HPDE6-E6E7 (cell line): ENCODE results near the gene ABCA4.

Experiments
- DNase-seq: peaks from one replicate; pipeline ENCODE4 v3.0.0; 2011; ENCODE audit warnings: missing footprints; ENCODE audit errors: extremely low spot score

Gene ABCA4

DNA sequence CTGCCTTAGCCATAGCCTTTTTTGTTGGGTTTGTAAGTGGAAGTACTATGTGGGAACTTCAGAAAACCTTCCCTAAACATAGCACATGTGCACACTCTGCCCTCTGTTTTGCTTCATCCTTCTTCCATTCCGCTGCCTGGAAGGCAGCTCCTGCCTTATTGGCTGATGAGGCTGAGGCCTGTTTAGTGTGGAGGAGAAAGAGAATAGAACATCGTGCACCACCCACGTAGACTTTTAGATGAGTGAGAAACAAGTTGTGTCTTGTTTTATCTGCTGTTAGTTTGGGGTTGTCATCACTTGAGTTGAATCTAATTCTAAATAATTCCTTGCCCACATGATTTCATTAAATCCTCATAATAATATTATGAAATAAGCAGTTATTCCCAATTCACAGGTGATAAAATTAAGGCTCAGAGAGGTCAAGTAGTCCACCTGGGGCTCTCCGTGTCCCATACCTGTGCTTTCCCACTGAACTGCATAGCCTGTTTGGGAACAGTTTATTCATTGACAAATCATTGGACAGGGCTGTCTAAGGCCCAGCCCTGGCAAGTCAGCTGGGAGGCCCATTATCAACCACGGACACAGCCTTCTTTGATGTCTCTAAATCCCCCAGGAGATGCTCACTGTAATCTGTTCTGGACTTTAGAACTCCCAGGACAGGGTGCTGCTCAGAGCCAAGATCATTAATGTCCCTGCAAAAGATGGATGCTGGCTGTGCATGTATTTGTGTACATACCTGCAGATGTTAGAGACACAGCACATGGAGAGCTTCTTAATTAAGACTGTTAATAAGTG is 93.0 kb downstream of the ABCA4 start:
- no peak for DNase-seq

- DNase-seq = no peak
Observed at GRCh38 chr1:94026619-94027380, 94.1 kb downstream of the ABCA4 start.

GRCh38 chr1:94025383-94026340 is 95.3 kb downstream of the ABCA4 start:
- peak; percentile 41 for DNase-seq

DNA sequence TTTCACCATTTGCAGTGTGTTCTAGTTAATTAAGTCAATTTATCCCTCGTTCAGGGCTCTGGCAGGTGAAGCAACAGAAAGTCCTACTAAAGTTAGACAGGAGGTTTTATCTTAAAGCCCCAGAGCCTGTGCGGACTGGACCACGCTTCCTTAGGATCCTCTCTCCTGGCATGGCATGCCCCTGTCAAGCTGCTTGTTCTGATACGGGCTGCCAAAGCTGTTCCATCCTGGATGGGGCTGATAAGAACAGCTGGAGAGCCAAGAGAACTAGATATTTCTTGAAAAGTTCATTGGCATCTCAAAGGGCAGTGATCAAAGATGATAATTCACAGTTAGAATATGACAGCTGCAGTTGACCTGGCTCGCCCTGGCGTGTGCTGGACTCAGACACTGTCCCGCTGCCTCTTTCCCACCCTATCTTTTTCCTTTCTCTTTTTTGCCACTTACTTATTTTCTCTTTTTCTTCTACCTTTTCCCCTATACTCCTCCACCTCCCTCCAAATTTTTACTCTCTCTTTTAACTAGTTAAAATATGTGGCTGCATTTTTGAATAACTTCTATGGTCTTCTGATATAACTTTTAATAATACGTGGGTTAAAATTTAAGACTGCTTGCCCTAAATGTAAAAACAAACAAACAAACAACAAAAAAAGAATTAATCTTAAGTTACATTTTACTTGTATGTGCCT is 96.7 kb downstream of the ABCA4 start:
- DNase-seq = no peak

DNA sequence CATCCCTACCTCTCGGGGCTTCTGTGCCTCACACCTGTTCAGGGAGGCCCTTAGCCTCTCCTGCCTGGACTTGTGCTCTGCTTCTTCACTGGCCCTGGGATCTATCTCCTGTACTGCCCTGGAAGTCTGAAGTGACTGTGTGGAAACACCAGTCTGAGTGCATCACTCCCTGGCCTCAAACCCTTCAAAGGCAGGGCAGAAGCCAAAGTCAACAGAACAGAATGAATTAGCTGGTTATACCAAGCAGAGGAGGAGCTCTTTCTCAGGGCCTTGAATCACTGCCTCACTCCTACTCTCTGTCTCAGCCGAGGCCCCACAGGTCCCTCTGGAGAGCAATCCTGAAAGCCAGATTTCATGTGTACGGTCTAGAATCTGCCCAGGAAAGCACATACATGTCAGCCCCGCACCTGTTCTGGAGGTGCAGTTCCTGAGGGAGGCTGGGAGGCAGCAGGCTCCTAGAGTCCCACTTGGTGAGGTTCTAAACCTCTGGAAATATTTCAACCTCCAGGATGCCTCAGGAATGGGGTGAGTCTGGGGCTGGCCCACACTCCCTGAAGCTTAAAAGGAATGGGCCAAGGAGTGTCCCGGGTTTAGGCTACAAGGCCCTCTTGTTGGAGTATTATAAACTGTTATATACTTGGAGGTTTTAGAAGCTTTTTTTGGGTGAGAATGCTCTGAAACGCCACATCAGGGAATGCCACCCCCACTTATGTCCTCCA is 98.3 kb downstream of the ABCA4 start:
- DNase-seq = no peak

GRCh38 chr1:94020764-94021579 is 100.0 kb downstream of the ABCA4 start:
- no peak for DNase-seq

DNA sequence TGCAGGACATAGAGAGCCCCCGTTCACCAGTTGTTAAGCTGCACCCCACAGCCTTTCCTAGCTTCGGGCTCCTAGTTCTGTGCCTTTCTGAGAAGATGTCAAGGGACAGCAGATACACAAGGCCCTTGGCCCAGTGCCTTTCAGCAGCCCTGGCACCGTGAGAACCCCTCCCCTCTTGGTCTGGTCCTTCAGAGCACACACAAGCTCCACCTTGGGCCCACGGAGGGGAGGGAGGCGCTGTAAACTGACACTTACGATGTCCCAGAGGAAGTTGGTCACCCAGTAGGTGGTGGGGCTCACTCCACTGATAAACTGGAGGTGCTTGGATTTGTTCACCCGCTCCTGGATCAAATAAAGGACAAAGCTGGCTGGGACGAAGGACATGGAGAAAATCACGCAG is 101.6 kb downstream of the ABCA4 start:
- no peak for DNase-seq

GRCh38 chr1:94017155-94017829 is 103.7 kb downstream of the ABCA4 start:
- no peak for DNase-seq

GRCh38 chr1:94015489-94015817 is 105.5 kb downstream of the ABCA4 start:
- no peak for DNase-seq

DNA sequence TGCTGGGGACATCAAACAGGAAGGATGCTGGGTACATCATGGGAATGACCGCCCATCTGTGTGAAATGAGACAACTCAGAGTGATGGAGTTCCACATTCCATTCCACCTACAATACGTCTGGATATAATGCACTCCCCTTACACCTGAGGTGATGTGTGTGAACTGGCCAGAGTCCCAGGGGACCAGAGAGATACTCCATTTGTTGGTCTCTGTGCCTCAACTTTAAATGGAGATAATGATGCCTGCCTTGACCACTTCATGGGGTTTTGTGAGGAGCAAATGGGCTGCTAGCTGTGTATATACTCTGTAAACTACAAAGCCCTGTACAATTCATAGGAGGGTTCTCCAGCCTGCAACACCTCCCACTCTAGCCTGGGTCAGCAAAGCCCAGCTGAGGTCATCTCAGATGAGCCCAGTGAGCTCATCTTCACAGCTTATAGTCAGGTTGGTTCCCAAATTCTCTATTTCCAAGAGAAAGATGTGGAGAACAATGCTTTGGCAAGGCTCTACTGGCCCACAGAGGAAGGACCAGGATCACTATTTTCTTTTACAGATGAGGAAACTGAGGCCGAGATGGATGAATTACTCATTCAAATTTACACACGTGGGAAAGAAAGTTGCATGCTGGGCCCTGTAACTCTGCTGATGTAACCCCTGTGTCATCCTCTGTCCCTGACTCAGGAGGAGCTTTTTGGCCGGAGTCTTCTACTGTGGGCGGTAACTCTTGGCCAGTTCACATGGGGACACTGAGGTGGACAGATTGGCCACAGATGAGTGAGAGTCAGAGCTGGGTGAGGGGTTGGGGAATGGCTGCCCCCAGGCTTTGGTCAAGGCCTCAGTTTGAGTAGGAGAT is 106.1 kb downstream of the ABCA4 start:
- no peak for DNase-seq

DNA sequence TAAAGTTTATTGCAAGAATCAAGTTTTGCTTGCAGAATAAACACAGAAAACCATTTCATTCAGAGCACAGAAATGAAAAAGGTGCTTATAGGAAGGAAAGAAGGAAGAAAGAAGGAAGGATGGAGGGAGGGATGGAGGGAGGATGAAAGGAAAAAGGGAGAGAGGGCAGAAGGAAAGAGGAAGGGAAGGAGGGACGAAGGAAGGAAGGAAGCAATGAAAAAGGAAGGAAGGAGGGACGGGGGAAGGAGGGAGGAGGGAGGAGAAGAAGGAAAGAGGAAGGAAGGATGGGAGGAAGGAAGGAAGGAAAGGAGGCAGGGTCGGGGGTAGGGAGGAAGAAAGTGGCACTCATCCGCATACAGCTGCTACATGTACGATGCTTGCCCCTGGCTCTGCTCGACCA is 106.9 kb downstream of the ABCA4 start:
- DNase-seq = no peak

DNA sequence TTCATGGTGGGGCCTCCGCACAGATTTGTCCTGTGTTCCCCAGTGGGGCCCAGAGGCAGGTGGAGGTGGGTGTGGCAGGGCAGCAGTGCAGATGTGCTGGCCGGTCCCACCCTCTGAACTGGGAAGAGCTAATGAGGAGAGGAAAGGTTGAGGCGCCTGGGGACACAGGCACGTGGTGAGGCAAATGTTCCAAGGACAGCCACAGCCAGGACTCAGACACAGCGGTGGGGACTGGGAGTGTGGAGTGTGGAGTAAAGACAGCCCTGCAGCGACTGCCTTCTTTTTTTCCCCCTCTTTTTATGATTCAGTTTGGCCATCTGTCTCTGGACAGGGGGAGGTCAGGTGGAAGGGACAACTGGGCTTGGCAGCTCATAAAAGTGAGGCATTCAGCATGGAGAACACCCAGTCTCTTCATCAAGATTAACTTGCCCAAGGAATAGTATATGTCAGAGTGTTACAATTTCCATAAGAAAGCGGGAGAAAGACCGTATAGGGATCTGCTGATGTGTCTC is 107.5 kb downstream of the ABCA4 start:
- no peak for DNase-seq

GRCh38 chr1:94012708-94013366 is 108.1 kb downstream of the ABCA4 start:
- DNase-seq = no peak

DNA sequence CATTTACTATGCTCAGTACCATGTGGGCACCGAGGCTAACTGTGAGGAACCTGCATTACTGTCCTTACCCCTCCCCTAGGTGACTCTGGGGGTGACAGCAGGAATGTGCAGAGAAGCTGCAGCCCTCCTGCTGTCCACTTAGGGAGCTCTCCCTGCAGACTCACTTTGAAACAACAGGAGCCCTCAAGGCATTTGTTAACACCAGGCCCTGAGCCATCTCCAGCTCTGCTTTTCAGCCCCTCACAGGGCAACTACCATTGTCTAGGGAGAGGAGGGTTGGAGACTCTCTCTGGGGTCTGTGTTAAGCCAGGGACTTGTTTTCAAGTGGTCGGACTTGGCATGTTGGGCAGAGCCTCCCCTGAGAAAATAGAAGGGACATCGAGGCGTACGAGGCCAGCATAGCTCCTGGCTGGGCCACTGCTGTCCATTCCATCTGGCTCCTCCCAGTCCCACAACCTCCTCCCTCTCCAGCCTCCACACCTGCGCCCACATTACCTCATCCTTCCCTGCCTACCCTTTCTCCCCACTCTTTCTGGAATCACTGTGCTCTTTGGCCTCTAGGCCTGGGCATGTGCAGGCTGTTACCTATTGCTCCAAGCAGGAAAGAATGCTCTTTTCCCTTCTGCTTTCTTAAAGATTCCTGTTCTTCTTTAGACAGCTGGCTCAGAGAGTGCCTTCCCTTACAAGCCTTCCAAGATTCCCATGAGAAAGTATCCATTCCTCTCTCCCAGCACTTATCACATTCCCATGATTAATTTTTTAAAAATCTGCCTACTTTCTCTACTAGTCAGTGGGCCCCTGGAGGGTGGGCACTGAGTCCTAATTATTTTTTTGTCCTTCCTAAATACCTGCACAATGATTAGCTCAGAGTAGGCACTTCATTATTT is 109.0 kb downstream of the ABCA4 start:
- no peak for DNase-seq

DNA sequence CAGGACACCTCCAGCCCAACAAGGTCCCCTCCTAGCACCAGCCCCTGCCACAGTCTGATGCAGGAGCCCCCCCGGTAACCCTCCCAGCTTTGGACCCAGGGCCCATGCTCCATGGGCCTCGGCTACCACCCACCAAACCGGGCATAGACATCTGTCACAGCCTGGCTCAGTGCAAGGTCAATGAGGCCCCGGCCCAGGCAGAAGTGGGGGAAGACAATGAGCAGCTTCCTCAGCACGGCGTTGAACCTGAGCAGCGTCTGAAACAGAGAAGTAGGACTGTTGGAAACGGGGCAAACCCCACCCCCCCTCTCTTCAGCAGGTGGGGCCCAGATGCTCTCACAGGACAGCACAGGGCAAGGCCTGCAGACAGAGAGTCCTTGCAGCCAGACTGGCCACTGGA is 109.8 kb downstream of the ABCA4 start:
- no peak for DNase-seq

DNA sequence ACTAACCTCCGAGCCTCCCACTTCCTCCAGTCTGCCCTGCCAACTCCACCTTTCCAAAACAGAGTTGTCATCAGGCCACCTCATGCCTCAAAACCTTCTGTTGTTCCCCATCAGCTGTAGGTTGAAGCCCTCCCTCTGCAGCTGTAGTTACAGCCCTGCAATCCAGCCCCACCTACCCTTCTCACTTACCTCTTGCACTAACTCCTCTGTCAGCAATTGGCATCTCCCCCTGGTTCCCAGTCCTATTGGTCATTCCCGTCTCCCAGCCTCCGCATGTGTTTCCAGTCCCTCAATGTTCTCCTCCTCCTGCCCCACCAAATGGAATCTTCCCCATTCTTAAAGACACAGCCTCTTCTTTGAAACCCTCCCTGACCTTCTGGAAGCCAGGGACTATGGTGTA is 111.6 kb downstream of the ABCA4 start:
- DNase-seq = no peak

DNA sequence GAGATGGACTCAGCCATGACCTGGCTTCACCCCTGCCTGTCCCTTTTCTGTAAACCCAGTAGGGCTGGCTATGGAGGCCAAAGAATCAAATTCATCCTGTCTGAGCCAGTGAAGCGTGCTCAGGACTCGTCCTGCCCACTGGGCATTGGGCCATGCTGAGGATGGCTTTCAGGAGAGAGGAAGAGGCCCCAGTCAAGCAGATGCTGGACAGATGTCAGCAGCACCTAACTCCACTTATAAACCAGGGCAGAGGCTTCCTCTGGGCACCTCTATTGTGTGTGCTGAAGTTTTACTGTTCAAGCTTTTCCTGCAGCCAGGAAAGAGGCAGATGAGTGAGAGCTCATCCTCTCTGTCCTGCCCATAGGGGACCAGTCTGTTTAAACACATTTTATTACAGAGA is 114.3 kb downstream of the ABCA4 start:
- no peak for DNase-seq
